HG03108 (cell line): ENCODE results near the gene ACKR2.
"Not testable (repeated sequence)": the region's sequence is repeated elsewhere in the genome, so short reads cannot be mapped to it uniquely, and the experiment has no call there.

ENCODE experiments used
- ATAC-seq: cut with Tn5 transposase; IDR thresholded peaks from one replicate; pipeline ENCODE4 v1.9.1; 2021; ENCODE audit warnings: moderate library complexity; ENCODE audit not compliant: unreplicated experiment

Gene ACKR2

GRCh38 chr3:42801048-42801620, 8.1 kb upstream of the ACKR2 start:
- no peak for ATAC-seq

- ATAC-seq = no peak
These were observed 7.5 kb upstream of the ACKR2 start for GRCh38 chr3:42801784-42802183.

- ATAC-seq = no peak
These were observed 6.3 kb upstream of the ACKR2 start for GRCh38 chr3:42802876-42803413.

GRCh38 chr3:42803414-42804105, 5.7 kb upstream of the ACKR2 start:
- ATAC-seq = peak; percentile 8

GRCh38 chr3:42804106-42804830, 5.0 kb upstream of the ACKR2 start, which contains the start of gene HIGD1A:
HIGD1A (minus strand) TSS chr3:42804490; CDS start chr3:42794253, 10,237 bp downstream.
- peak; percentile 99 for ATAC-seq

GRCh38 chr3:42804831-42805132, 4.5 kb upstream of the ACKR2 start:
- no peak for ATAC-seq

GRCh38 chr3:42805141-42805821, 4.0 kb upstream of the ACKR2 start:
- no peak for ATAC-seq

GRCh38 chr3:42807929-42808328, 1.3 kb upstream of the ACKR2 start:
- no peak for ATAC-seq

GRCh38 chr3:42810706-42811105, 1.5 kb downstream of the ACKR2 start:
- ATAC-seq = not testable (repeated sequence)

- ATAC-seq = not testable (repeated sequence)
These were observed 2.1 kb downstream of the ACKR2 start for GRCh38 chr3:42811118-42811883.

GRCh38 chr3:42814246-42814645, 5.0 kb downstream of the ACKR2 start:
- ATAC-seq = no peak

GRCh38 chr3:42814914-42815507, 5.8 kb downstream of the ACKR2 start:
- no peak for ATAC-seq

GRCh38 chr3:42815826-42816225, 6.6 kb downstream of the ACKR2 start:
- no peak for ATAC-seq

- ATAC-seq = no peak
These were observed 10.2 kb downstream of the ACKR2 start for GRCh38 chr3:42819351-42819965.

GRCh38 chr3:42820746-42821051, 11.5 kb downstream of the ACKR2 start:
- ATAC-seq = no peak

GRCh38 chr3:42822828-42823227, 13.6 kb downstream of the ACKR2 start:
- no peak for ATAC-seq

- no peak for ATAC-seq
These were observed 14.1 kb downstream of the ACKR2 start for GRCh38 chr3:42823351-42823750.

GRCh38 chr3:42826141-42826540, 16.9 kb downstream of the ACKR2 start:
- no peak for ATAC-seq

- no peak for ATAC-seq
These were observed 17.8 kb downstream of the ACKR2 start for GRCh38 chr3:42827023-42827422.

- no peak for ATAC-seq
These were observed 18.4 kb downstream of the ACKR2 start for GRCh38 chr3:42827654-42828053.
